ENCODE data around the gene FFAR2. TPM values are rescaled to one million over a fixed set of nuclear protein-coding genes. Genes with fewer than 3 reads are reported as not detected.

Gene FFAR2
- polyA plus RNA-seq, 2 of the 4 experiments (the other 2 are of a cell fraction): 0.30 TPM; not detected in 1

- H3K4me2 ChIP-seq: no peak overlapping the region
- no peaks in the 10 kb centered on the region for H3K9me3 ChIP-seq
- CTCF ChIA-PET: interaction anchor here (1.7 to 17.2 kb wide), 4 partner anchors 13 to 107 kb away, joined by 11 to 368 read pairs (median 39); partner anchors contain the start of genes FFAR1 and FFAR3
- TF ChIP-seq MAX (IDR thresholded peaks at IDR 0.05) (no peak), PHF8 (IDR thresholded peaks at IDR 0.05; ENCODE audit: borderline replicate concordance, low read depth) (no peak), TFCP2L1 (CRISPR knock-in tag; IDR thresholded peaks at IDR 0.05) (no peak), TP53 (CRISPR knock-in tag; IDR thresholded peaks at IDR 0.05) (no peak)
- H3K4me1 ChIP-seq: peaks cover 17% of the 10 kb centered on the region
- ATAC-seq (no peak), FAIRE-seq (no peak), DNase-seq (ENCODE audit: low read depth in 1 of 2, low spot score in 1 of 2) (no peak)
- 42% methylated on average over 1 of the region's 1 CpG for WGBS (ENCODE audit: missing lambda C conversion rate)
- no peak overlapping the region for H3K4me3 ChIP-seq
- POLR2A ChIA-PET: no interaction called here
- H3K27ac ChIP-seq: no peak overlapping the region
Observed at GRCh38 chr19:35458192-35458591, 10.1 kb downstream of the FFAR2 start.

- Histone ChIP-seq H3K27ac (peak overlapping the region; percentile 19 to 51; a peak in 3 of 6 replicates), H3K4me1 (peaks cover 17% of the 10 kb centered on the region), H3K4me2 (peak overlapping the region; percentile 60), H3K9me3 (no peaks in the 10 kb centered on the region), H3K4me3 (no peak overlapping the region)
- ChIA-PET CTCF (interaction anchor here (0.9 to 17.2 kb wide), 5 partner anchors 12 to 107 kb away, joined by 3 to 368 read pairs (median 11); partner anchors contain the start of genes FFAR1 and FFAR3), POLR2A (interaction anchor here (0.6 kb wide), 1 partner anchor 8 kb away, joined by 3 read pairs; no protein-coding TSS in a partner anchor)
- 43% methylated on average over 10 of the region's 10 CpGs for WGBS (ENCODE audit: missing lambda C conversion rate)
- FAIRE-seq (no peak), ATAC-seq (peak; percentile 21 to 77; a peak in 3 of 6 replicates), DNase-seq (ENCODE audit: low read depth in 1 of 2, low spot score in 1 of 2) (peak in 1 of 2 experiments; percentile 52)
- TF ChIP-seq ELK1 (IDR thresholded peaks at IDR 0.05; ENCODE audit: low read depth, low read length) (no peak), GATA3 (IDR thresholded peaks at IDR 0.05; ENCODE audit: borderline replicate concordance) (0 out of 2 replicates have a peak, but pooled peaks have one; percentile 21)
Observed at GRCh38 chr19:35458731-35459391, 10.8 kb downstream of the FFAR2 start.

- Histone ChIP-seq H3K27ac (peak overlapping the region; percentile 19 to 51; a peak in 3 of 6 replicates), H3K9me3 (no peaks in the 10 kb centered on the region), H3K4me2 (peak overlapping the region; percentile 60), H3K4me1 (peaks cover 17% of the 10 kb centered on the region), H3K4me3 (no peak overlapping the region)
- 49% methylated on average over 14 of the region's 14 CpGs for WGBS (ENCODE audit: missing lambda C conversion rate)
- ChIA-PET POLR2A (interaction anchor here (0.6 kb wide), 1 partner anchor 8 kb away, joined by 3 read pairs; no protein-coding TSS in a partner anchor), CTCF (interaction anchor here (0.9 to 17.2 kb wide), 6 partner anchors 9 to 108 kb away, joined by 3 to 368 read pairs (median 9); partner anchors contain the start of genes FFAR1 and FFAR3)
- FAIRE-seq (peak; percentile 13), ATAC-seq (peak in 1 of 2 experiments; percentile 43; a peak in 3 of 6 replicates), DNase-seq (ENCODE audit: low read depth in 1 of 2, low spot score in 1 of 2) (no peak)
- no peak for TF ChIP-seq EP300 (IDR thresholded peaks at IDR 0.05)
- no peak for TF ChIP-seq SREBF2 (IDR thresholded peaks at IDR 0.05)
Observed at GRCh38 chr19:35459414-35460082, 11.5 kb downstream of the FFAR2 start.

- ChIA-PET CTCF (interaction anchor here (0.6 to 17.2 kb wide), 7 partner anchors 10 to 191 kb away, joined by 3 to 368 read pairs (median 7); partner anchors contain the start of genes FFAR1 and FFAR3), POLR2A (no interaction called here)
- no peaks in the 10 kb centered on the region for H3K9me3 ChIP-seq
- H3K27ac ChIP-seq: no peak overlapping the region
- ATAC-seq (no peak), FAIRE-seq (no peak), DNase-seq (ENCODE audit: low read depth in 1 of 2, low spot score in 1 of 2) (no peak)
- H3K4me1 ChIP-seq: peaks cover 17% of the 10 kb centered on the region
- no peak overlapping the region for H3K4me2 ChIP-seq
- WGBS (ENCODE audit: missing lambda C conversion rate): 76% methylated on average over 10 of the region's 10 CpGs
- TF ChIP-seq HOXB5 (CRISPR knock-in tag; IDR thresholded peaks at IDR 0.05): no peak
- no peak for TF ChIP-seq EP300 (IDR thresholded peaks at IDR 0.05)
- no peak for TF ChIP-seq HOXA7 (CRISPR knock-in tag; IDR thresholded peaks at IDR 0.05)
- TF ChIP-seq CTCF (IDR thresholded peaks at IDR 0.05): no peak
- TF ChIP-seq ATOH8 (CRISPR knock-in tag; IDR thresholded peaks at IDR 0.05; ENCODE audit: low read depth): no peak
- TF ChIP-seq HEYL (CRISPR knock-in tag; IDR thresholded peaks at IDR 0.05): no peak
- no peak for TF ChIP-seq CHD4 (IDR thresholded peaks at IDR 0.05; ENCODE audit: borderline replicate concordance)
- no peak for TF ChIP-seq RFX5 (IDR thresholded peaks at IDR 0.05)
- TF ChIP-seq HDAC2 (IDR thresholded peaks at IDR 0.05): no peak
- H3K4me3 ChIP-seq: no peak overlapping the region
Observed at GRCh38 chr19:35460608-35461007, 12.6 kb downstream of the FFAR2 start.

Measured in A549 (cell line).